Measurements from ENCODE around the gene WDPCP.
A peak's percentile ranks its signal among the peaks of the same experiment; 100 is the strongest.

DNA sequence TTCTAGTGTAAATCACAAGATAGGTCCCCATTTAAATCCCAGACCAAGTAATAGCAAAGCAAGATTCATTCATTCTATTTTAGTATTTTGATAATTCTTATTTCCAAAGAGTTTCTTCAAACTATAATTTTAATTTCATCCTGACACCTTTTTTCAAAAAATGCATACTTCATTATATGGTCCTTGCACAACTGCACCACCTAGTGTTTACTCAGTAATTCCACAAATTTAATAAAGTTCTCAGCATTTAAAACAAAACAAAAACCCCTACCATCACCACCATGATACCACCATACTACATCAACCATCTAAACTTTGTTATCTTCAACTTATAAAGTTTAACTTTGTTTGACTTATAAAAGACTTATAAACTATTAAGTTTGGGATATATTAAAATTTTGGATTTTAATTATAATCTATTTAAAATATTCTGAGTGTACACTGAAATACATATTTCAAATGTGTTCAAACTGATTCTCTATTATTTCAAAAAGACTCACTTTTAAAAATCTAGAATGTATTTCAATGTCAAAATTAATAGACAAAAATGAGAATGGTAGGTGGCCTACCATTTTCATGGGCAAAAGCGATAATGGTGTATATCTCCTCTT, 44.2 kb downstream of the WDPCP start:
- TF ChIP-seq, protein P1, sequence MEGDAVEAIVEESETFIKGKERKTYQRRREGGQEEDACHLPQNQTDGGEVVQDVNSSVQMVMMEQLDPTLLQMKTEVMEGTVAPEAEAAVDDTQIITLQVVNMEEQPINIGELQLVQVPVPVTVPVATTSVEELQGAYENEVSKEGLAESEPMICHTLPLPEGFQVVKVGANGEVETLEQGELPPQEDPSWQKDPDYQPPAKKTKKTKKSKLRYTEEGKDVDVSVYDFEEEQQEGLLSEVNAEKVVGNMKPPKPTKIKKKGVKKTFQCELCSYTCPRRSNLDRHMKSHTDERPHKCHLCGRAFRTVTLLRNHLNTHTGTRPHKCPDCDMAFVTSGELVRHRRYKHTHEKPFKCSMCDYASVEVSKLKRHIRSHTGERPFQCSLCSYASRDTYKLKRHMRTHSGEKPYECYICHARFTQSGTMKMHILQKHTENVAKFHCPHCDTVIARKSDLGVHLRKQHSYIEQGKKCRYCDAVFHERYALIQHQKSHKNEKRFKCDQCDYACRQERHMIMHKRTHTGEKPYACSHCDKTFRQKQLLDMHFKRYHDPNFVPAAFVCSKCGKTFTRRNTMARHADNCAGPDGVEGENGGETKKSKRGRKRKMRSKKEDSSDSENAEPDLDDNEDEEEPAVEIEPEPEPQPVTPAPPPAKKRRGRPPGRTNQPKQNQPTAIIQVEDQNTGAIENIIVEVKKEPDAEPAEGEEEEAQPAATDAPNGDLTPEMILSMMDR (IDR thresholded peaks at IDR 0.05) = peak; percentile 82
- no peak for TF ChIP-seq ZFX (IDR thresholded peaks at IDR 0.05; ENCODE audit: borderline replicate concordance)

All from 22Rv1 (cell line).